SJCRH30 (cell line): ENCODE results near the gene IP6K3. TPM values are rescaled to one million over a fixed set of nuclear protein-coding genes. Genes with fewer than 3 reads are reported as not detected.
A peak's percentile ranks its signal among the peaks of the same experiment; 100 is the strongest.

Experiments used
- DNase-seq, 2 experiments: peaks; one replicate each; pipeline ENCODE4 v3.0.0-alpha.2; 2015 to 2020
- H3K27ac ChIP-seq: fragments of 250-450 bp; sonication (Bioruptor Pico); 2 replicates; pipeline ENCODE4 v1.5.1; 2020; ENCODE audit warnings: mild to moderate bottlenecking, moderate library complexity
- H3K27me3 ChIP-seq: fragments of 250-450 bp; sonication (Bioruptor Pico); 2 replicates; pipeline ENCODE4 v1.5.1; 2020; ENCODE audit warnings: mild to moderate bottlenecking, moderate library complexity
- H3K36me3 ChIP-seq: fragments of 250-450 bp; sonication (Bioruptor Pico); 2 replicates; pipeline ENCODE4 v1.5.1; 2020; ENCODE audit warnings: mild to moderate bottlenecking, moderate library complexity
- H3K4me1 ChIP-seq: fragments of 250-450 bp; sonication (Bioruptor Pico); 2 replicates; pipeline ENCODE4 v1.5.1; 2020; ENCODE audit warnings: mild to moderate bottlenecking, moderate library complexity
- H3K4me3 ChIP-seq: fragments of 250-450 bp; sonication (Bioruptor Pico); 2 replicates; pipeline ENCODE4 v1.5.1; 2020; ENCODE audit warnings: mild to moderate bottlenecking, moderate library complexity
- H3K9me3 ChIP-seq: fragments of 250-450 bp; sonication (Bioruptor Pico); replicated peaks from 2 replicates; pipeline ENCODE4 v1.5.1; 2020; ENCODE audit warnings: mild to moderate bottlenecking, moderate library complexity
- total RNA-seq: library from RNA; depleted of rRNA; stranded (reverse); fragments of >200 nt; shearing (Covaris generic); gene quantifications from 2 replicates; pipeline ENCODE4 v1.2.3, GENCODE V29; 2014

The IP6K3 gene
- total RNA-seq, 1 experiment from 2014 or later, result 10.3 TPM

GRCh38 chr6:33696076-33696475, 50.6 kb downstream of the IP6K3 start:
- no peak overlapping the region for H3K4me3 ChIP-seq
- no peaks in the 10 kb centered on the region for H3K27me3 ChIP-seq
- H3K9me3 ChIP-seq, result no peaks in the 10 kb centered on the region
- no peak for DNase-seq
- H3K36me3 ChIP-seq, result peaks cover 8% of the 10 kb centered on the region; the same call in 1 of the 2 replicates
- H3K4me1 ChIP-seq, result peaks cover 60% of the 10 kb centered on the region
- H3K27ac ChIP-seq, result no peak overlapping the region

GRCh38 chr6:33695451-33695887, 51.2 kb downstream of the IP6K3 start:
- Histone ChIP-seq H3K4me1 (peaks cover 60% of the 10 kb centered on the region), H3K27ac (peak overlapping the region; percentile 87), H3K9me3 (no peaks in the 10 kb centered on the region), H3K27me3 (no peaks in the 10 kb centered on the region), H3K4me3 (no peak overlapping the region), H3K36me3 (peaks cover 5% of the 10 kb centered on the region; the same call in 1 of the 2 replicates)
- peak; percentile 31 to 54 for DNase-seq

GRCh38 chr6:33694977-33695376, 51.7 kb downstream of the IP6K3 start:
- Histone ChIP-seq H3K4me1 (peaks cover 60% of the 10 kb centered on the region), H3K36me3 (peaks cover 5% of the 10 kb centered on the region; the same call in 1 of the 2 replicates), H3K27me3 (no peaks in the 10 kb centered on the region), H3K4me3 (no peak overlapping the region), H3K9me3 (no peaks in the 10 kb centered on the region), H3K27ac (peak overlapping the region; percentile 87)
- DNase-seq, result no peak

- Histone ChIP-seq H3K27me3 (no peaks in the 10 kb centered on the region), H3K9me3 (no peaks in the 10 kb centered on the region), H3K27ac (peak overlapping the region; percentile 87), H3K4me1 (peaks cover 60% of the 10 kb centered on the region), H3K4me3 (no peak overlapping the region), H3K36me3 (peaks cover 5% of the 10 kb centered on the region; the same call in 1 of the 2 replicates)
- peak; percentile 80 to 84 for DNase-seq
These were observed 52.2 kb downstream of the IP6K3 start for GRCh38 chr6:33694401-33694931.

- Histone ChIP-seq H3K36me3 (peaks cover 5% of the 10 kb centered on the region; the same call in 1 of the 2 replicates), H3K4me1 (peaks cover 60% of the 10 kb centered on the region), H3K27me3 (no peaks in the 10 kb centered on the region), H3K9me3 (no peaks in the 10 kb centered on the region), H3K27ac (peak overlapping the region; percentile 87), H3K4me3 (no peak overlapping the region)
- peak; percentile 85 to 87 for DNase-seq
These were observed 53.3 kb downstream of the IP6K3 start for GRCh38 chr6:33693186-33694105.

- Histone ChIP-seq H3K9me3 (no peaks in the 10 kb centered on the region), H3K27ac (no peak overlapping the region), H3K36me3 (peaks cover 5% of the 10 kb centered on the region; the same call in 1 of the 2 replicates), H3K27me3 (no peaks in the 10 kb centered on the region), H3K4me3 (no peak overlapping the region), H3K4me1 (peaks cover 60% of the 10 kb centered on the region)
- DNase-seq, result no peak
These were observed 53.9 kb downstream of the IP6K3 start for GRCh38 chr6:33692760-33693158.

GRCh38 chr6:33692078-33692759, 54.5 kb downstream of the IP6K3 start:
- Histone ChIP-seq H3K27ac (no peak overlapping the region), H3K4me1 (peaks cover 56% of the 10 kb centered on the region)

GRCh38 chr6:33691456-33692077, 55.1 kb downstream of the IP6K3 start:
- H3K4me1 ChIP-seq, result peaks cover 50% of the 10 kb centered on the region
- H3K36me3 ChIP-seq, result peaks cover 2% of the 10 kb centered on the region; the same call in 1 of the 2 replicates
- no peak overlapping the region for H3K27ac ChIP-seq

More at GRCh38 chr6:33692078-33692759, 54.5 kb downstream of the IP6K3 start:
- DNase-seq, result peak; percentile 48 to 57
- Histone ChIP-seq H3K9me3 (no peaks in the 10 kb centered on the region), H3K27me3 (no peaks in the 10 kb centered on the region), H3K4me3 (no peak overlapping the region), H3K36me3 (peaks cover 5% of the 10 kb centered on the region; the same call in 1 of the 2 replicates)

GRCh38 chr6:33690766-33691165, 55.9 kb downstream of the IP6K3 start:
- no peak overlapping the region for H3K27ac ChIP-seq
- DNase-seq, result no peak
- no peaks in the 10 kb centered on the region for H3K36me3 ChIP-seq
- H3K4me1 ChIP-seq, result peaks cover 44% of the 10 kb centered on the region
- H3K27me3 ChIP-seq, result no peaks in the 10 kb centered on the region
- H3K4me3 ChIP-seq, result no peak overlapping the region
- H3K9me3 ChIP-seq, result no peaks in the 10 kb centered on the region

More at GRCh38 chr6:33691456-33692077, 55.1 kb downstream of the IP6K3 start:
- H3K27me3 ChIP-seq, result no peaks in the 10 kb centered on the region
- H3K4me3 ChIP-seq, result no peak overlapping the region
- H3K9me3 ChIP-seq, result no peaks in the 10 kb centered on the region
- DNase-seq, result no peak

GRCh38 chr6:33689879-33690278, 56.8 kb downstream of the IP6K3 start:
- Histone ChIP-seq H3K9me3 (no peaks in the 10 kb centered on the region), H3K4me1 (peaks cover 35% of the 10 kb centered on the region), H3K27me3 (no peaks in the 10 kb centered on the region), H3K27ac (no peak overlapping the region), H3K36me3 (no peaks in the 10 kb centered on the region), H3K4me3 (no peak overlapping the region)
- no peak for DNase-seq

- Histone ChIP-seq H3K27ac (no peak overlapping the region), H3K27me3 (no peaks in the 10 kb centered on the region), H3K4me3 (no peak overlapping the region), H3K9me3 (no peaks in the 10 kb centered on the region), H3K36me3 (no peaks in the 10 kb centered on the region), H3K4me1 (peaks cover 27% of the 10 kb centered on the region)
- no peak for DNase-seq
These were observed 57.6 kb downstream of the IP6K3 start for GRCh38 chr6:33689148-33689494.

GRCh38 chr6:33688451-33689147, 58.1 kb downstream of the IP6K3 start:
- Histone ChIP-seq H3K36me3 (no peaks in the 10 kb centered on the region), H3K4me3 (no peak overlapping the region)

GRCh38 chr6:33688006-33688405, 58.7 kb downstream of the IP6K3 start:
- Histone ChIP-seq H3K27me3 (no peaks in the 10 kb centered on the region), H3K36me3 (no peaks in the 10 kb centered on the region), H3K9me3 (no peaks in the 10 kb centered on the region), H3K27ac (no peak overlapping the region), H3K4me3 (no peak overlapping the region), H3K4me1 (peaks cover 16% of the 10 kb centered on the region)
- DNase-seq, result no peak

More at GRCh38 chr6:33688451-33689147, 58.1 kb downstream of the IP6K3 start:
- Histone ChIP-seq H3K9me3 (no peaks in the 10 kb centered on the region), H3K4me1 (peaks cover 22% of the 10 kb centered on the region), H3K27ac (no peak overlapping the region), H3K27me3 (no peaks in the 10 kb centered on the region)
- DNase-seq, result no peak
